ENCODE data around the gene ZNF576.
"Not testable (repeated sequence)": the region's sequence is repeated elsewhere in the genome, so short reads cannot be mapped to it uniquely, and the experiment has no call there.

ZNF576 gene

DNA sequence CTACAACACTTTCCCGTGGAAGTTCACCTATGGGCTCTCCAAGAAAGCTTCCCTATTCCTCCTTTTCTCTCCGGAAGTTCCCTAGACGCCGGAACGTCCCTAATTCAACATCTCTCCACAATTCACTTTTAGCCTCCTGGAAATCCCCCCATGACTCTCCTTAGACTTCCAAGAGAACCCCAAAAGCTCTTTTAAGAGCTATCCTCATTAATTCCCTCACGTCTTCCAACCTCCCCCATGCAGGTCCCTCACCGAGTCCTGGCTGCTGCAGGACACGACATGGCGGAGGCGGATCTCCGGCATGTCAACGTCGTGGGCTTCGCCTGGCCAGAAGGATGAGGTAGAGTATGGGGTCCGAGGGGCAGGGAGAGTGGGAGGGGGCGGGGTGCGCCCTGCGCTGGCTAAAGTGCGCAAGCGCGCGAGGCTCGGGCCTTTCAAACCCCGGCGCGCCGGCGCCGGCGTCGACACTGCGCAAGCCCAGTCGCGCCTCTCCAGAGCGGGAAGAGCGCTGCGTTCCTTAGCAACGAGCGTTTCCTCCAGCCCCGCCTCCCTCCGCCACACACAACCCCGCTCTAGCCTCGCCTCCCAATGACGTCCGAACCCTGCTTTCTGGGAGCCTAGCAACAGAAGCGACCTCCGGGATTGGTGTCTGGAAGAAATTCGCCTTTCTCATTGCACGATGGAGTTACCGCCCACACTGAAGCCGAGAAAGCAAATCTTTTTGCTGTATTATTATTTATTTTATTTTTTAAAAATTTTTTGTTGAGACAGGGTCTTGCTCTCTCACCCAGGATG lies 21.0 kb upstream of the ZNF576 start, which contains the start of the genes PINLYP and XRCC1:
TSS of gene PINLYP (plus strand) at position 646 of the 795 bp plus-strand sequence. CDS start 1,391 bp downstream, outside the sequence.
TSS of gene XRCC1 (minus strand) at position 372 of the 795 bp plus-strand sequence. CDS start at position 303, 69 bp downstream.
- peak; percentile 98 for DNase-seq

DNA sequence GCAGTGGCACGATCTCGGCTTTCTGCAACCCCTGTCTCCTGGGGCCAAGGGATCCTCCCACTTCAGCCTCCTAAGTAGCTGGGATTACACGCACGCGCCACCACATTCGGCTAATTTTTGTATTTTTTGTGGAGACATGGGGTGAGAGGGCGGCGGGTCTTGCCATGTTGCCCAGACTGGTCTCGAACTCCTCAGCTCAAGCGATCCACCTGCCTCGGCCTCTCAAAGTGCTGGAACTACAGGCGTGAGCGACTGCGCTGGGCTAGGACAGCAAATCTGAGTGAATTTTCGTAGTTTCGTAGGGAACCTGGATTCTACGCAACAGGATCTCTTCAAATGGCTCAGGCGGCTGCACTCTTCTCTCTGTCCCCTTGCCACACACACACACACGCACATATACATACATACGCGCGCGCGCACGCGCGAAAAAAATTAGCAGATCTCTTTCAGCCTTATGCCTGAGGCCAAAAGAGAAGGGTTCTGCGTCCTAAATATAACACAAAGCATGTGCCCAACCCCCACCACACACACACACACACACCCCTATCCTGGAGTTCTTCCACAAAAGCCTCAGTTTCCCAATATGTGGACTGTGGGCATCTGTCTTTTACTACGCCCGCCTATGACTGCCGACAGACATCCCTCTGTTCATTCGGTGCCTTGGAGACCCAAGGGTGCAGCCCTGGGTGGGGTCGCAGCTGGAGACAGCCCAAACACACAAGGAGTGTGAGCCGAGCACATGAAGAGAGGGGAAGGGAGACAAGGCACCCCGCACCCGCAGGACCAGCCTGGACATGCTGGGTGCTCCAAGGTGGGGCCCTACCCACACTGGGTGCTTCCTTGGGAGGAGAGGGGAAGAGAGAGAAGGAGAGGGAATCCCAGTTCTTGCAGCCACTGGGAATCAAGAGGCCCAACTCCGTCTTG lies 20.2 kb upstream of the ZNF576 start:
- no peak for DNase-seq

DNA sequence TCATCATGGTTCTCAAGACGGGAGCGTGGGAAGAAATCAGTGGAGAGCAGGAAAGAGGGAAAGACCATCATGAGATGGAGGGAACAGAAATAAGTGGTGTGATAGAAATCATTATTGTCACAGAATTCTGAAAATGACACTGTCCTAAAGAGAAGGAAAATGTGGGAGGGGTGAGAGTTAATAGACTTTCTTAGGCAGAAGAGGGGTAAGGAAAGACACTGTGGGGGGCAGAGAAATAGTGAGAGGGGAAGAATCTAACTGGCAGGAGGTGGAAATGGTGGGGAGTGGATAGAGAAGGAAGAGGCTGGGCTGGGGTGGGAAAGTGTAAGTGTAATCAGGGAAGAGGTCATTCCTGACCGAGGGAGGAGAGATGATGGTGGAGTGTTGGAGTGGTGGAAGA lies 17.6 kb upstream of the ZNF576 start:
- no peak for DNase-seq

DNA sequence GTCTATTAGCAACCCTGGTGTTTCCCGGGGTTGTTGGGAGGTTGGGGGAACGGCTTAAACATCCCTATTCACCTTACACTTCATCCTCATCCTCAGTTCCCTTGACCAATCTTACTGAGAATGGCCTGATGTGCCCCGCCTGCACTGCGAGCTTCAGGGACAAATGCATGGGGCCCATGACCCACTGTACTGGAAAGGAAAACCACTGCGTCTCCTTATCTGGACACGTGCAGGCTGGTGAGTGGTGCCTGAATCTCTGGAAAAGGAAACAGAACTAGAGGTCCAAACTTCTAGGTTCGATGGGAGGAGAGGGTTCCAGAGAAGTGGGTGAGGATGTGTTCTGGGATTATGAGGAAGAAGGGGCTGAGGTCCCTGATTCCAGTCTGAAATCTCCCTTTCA lies 14.9 kb upstream of the ZNF576 start:
- no peak for DNase-seq

DNA sequence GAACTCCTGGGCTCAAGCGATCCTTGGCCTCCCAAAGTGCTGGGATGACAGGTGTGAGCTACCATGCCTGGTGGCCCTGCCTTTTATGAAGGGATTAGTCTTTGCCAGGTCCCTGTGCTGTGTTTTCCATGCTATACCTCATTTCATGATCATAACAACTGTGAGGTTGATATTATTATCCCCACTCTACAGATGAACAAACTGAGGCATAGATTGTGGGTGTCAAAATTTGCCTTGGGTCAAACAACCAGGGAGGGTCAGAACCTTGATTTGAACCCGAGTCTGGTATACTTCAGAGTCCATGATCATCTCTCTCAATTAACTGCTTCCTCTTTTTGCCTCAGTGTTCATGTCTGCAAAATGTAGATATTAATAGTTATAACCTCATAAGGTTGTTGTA lies 13.9 kb upstream of the ZNF576 start:
- DNase-seq = no peak

DNA sequence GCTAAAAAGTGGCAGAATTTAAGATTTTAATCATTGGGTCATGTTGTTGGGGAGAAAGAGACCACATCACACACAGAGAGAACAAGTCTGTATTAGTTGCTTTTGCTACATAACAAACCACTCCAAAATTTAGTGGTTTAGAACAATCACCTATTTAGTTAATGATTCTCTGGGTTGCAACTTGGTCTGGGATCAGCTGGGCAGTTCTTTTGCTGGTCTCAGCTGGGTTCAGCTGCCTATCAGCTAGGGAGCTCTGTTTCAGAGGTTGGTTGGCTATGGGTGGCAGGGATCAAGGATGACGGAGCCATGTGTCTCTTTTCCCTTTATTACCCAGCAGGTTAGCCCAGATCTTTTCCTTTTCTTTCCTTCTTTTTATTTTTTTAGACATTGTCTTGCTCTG lies 11.9 kb upstream of the ZNF576 start:
- DNase-seq = no peak

DNA sequence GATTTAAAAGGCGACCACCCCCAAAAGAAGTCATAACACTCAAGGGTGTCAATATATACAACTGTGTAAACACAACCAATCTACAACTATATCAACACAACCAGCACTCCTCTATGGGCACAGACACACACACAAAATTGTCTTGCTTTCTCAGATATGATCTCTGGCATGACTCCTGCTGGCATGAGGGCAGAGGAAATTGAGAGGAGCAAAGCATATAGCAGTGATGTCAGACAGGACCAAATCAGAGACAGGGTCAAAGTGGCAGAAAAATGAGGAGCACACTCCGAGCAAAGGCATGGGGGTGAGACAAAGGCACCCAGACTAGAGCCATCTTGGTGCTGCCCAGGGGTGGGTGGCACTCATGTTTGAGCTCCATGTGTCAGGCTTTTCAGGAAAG lies 10.0 kb upstream of the ZNF576 start:
- no peak for DNase-seq

DNA sequence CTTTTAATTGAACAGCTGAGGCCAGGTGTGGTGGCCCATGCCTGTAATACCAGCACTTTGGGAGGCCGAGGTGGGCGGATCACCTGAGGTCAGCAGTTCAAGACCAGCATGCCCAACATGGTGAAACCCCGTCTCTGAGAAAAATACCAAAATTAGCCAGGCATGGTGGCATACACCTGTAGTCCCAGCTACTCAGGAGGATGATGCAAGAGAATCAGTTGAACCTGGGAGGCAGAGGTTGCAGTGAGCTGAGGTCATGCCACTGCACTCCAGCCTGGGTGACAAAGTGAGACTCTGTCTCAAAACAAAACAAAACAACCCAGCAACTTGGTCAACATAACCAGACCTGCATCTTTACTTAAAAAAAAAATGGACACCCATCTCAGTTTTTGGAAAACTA lies 9.4 kb upstream of the ZNF576 start:
- not testable (repeated sequence) for DNase-seq

DNA sequence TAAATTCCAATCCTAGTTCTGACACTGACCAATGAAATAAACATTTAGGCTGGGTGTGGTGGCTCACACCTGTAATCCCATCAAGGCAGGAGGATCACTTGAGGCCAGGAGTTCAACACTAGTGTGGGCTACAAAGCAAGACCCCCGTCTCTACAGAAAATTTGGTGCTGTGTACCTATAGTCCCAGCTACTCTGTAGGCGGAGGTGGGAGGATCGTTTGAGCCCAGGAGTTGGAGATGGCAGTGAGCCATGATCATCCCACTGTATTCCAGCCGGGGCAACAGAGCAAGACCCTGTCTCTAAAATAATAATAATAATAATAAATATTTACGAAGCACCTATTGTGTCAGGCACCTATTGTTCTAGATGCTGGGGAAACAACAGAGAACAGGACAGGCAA lies 7.1 kb upstream of the ZNF576 start:
- DNase-seq = no peak

DNA sequence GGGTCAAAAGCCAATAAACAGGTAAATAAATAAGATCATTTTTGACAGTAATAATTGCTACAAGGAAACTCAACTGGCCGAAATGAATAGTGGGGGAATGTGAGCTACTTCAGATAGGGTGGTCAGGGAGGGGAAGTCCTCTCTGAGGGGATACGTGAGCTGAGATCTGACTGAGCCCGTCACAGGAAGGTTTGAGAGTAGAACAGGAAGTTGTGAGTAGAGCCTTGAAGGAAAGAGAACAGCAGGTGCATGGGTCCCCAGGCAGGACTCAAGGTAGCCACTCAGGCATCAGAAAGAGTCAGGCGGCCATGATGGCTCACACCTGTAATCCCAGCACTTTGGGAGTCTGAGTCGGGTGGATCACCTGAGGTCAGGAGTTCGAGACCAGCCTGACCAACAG lies 6.7 kb upstream of the ZNF576 start:
- no peak for DNase-seq

DNA sequence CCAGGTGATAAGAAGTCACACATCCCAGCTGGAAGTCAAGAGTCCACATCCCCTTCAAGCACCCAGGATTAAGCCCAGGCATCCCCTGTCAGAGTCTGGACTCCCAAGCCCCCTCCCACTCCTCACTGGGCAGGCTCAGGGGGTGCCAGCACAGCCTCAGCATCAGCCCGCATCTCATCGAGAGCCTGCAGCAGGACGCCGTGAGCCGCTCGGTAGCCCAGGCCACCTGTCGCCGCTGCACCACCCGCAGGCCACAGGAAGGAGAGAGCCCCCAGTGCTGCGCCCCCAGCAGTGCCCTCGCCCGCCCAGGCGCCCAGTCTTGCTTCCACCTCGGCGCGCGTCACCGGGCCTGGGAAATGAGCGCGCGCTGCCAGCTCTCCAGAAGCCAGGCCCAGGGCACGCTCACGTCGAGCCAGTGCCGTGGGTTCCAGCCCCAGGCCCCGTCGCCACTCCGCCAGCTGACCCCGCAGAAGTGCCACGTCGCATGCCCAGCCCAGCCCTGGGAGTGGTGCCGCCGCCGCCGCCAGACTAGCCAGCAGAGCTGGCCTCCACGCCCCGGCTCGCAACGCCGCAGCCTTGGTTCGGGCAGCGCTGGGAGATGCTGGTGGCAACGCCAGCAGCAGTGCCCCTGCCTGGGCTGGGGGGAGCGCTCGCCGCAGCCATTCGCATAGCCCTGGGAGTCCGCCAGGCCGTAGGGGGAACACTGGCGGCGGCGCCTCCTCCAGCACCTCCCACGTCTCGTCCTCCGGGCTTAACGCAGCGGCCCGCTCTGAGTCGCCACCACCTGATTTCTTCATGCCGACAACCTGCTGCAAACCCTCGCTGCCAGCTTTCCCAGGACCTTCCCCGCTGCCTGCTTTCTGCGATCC lies 4.3 kb upstream of the ZNF576 start:
- DNase-seq = no peak

DNA sequence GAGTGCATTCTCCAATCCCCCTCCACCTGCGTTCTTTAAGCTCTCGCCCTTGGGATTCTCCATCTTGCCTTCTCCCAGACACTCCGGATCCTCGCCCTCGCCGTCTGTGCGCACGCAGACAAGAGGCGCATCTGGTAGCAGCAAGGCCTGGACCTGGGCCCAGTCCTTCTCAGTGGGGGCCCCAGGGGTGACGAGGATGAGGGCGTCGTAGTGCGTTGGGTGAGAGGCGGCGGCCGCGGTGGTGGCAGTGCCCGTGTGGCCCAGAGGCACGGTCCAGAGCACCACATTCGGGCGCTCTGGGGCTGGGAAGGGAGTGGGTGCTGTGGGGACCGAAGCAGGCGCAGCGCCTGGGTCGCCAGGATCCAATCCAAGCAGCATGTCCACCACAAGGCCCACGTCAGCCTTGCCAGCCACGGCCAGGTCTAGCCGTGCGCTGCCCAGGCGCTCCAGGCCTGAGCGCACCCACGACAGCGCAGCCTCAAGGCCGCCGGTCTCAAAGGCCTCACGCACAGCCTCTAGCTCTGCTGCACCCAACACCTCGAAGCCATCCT lies 3.5 kb upstream of the ZNF576 start:
- no peak for DNase-seq

DNA sequence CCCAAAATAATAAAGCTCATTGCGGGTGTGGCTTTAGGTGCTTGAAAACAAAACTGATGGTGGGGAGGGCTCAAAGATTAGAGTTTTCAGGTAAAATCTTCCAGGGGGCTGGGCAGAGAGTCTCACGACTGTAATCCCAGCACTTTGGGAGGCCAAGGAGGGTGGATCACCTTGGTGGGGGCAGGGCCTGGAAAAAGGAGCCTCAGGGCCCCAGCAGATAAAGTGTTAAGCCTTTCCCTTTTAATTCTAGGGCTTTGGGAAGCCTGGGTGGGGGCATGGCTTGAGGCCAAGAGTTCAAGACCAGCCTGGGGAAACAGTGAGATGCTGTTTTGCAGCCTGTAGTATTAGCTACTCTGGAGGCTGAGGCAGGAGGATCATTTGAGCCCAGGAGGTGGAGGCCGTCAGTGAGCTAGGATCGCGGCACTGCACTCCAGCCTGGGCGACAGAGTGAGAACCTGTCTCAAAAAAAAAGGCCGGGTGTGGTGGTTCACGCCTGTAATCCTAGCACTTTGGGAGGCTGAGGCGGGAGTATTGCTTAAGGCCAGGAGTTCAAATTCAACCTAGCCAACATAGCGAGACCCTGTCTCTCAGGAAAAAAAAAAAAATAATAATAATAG lies 2.2 kb upstream of the ZNF576 start:
- DNase-seq = no peak

DNA sequence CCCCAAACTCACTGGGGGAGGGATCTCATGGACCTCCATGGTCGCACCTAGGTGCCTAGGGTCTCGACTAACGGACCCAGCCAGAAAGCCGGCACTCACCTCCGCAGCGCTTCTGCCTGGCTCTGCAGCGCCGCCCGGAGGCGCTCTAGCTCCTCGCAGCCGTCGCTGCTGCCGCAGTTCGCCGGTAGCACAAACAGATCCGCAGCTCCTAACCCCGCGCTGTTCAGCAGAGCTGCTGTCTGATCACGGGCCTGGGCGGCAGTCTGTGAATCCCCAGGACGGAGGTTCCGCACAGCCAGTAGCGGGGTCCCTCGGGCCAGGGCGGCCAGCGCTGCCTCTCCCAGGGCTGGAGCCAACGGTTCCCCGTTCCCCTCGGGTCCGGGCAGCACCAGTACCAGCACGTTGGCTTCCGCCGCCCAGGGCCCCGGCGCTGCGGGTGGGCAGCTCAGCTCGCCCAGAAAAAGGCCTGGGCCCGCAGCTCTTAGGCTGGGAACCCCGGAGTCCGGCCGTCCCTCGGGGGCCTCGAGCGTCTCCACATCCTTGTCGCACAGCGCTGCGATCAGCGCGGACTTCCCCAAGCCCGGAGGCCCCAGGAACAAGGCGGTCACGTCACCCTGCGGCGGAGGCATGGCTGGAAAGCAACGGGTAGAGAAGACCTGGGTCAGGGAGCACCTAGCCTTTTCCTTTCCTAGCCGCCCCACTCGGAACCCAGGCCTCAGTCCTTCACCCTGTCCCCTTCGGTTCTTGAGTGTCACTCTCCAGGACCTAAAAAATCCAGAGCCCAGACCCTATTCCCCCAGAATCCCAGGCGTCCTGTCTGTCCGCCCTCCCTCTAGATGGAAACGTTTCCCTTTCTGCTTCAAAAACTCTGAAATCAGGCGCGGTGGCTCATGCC lies 1.4 kb upstream of the ZNF576 start:
- peak; percentile 44 for DNase-seq

DNA sequence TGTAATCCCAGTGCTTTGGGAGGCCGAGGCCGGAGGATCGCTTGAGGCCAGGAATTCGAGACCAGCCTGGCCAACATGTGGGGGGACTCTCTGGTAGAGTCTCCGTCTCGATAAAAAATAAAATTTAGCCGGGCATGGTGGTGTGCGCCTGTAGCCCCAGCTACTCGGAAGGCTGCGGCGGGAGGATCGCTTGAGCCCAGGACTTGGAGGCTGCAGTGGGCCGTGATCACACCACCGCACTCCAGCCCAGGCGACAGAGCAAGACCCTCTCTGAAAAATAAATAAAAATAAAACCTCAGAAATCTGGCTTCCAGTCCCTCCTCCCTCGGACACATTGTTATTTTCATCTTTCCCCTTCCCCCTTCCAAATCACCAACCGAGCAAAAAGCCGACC lies 793 bp upstream of the ZNF576 start:
- DNase-seq = no peak

DNA sequence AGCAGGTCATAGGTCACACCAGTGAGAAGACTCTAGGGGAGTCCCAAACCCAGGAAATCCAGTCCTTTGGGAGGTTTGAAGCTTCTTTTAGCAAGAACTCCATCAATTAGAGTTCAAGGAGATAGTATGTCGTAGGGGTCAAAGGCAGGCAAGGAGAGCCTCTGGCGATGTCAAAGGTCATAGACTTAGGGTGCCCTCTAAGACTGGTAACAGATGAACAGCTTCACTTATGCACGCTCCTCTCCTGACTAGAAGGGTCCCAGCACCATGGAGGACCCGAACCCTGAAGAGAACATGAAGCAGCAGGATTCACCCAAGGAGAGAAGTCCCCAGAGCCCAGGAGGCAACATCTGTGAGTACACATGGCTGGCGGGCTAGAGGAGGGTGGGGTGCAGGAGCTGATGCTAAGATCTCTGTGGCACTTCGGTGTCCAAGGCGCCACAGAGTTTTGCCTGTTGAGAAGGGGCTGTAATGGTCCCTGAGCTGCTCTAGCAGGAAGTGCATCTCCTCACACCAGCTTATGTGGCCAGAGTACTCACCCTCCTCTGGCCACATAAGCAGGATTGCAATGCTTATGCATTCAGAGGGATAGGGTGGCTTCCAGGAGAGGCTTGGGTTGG lies 557 bp downstream of the ZNF576 start:
- DNase-seq = no peak

DNA sequence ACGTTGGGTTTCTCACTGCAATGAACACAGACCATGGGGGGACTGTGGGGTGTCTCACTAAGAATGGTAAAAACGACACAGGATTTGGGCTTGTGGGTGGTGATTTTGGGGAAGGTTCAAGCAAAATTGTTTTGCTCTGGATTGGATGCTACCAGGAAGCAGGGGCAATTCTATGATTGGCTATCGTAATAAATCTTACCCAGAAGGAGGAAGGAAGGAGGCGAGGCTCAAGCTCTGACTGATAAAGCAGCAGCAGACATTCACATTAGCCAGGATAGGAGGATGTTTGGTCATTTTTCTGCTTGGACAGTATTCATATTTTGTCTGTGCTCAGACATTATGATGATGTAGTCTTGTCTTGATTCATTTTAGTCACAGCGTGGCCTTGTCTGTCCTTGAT lies 1.5 kb downstream of the ZNF576 start:
- DNase-seq = no peak

DNA sequence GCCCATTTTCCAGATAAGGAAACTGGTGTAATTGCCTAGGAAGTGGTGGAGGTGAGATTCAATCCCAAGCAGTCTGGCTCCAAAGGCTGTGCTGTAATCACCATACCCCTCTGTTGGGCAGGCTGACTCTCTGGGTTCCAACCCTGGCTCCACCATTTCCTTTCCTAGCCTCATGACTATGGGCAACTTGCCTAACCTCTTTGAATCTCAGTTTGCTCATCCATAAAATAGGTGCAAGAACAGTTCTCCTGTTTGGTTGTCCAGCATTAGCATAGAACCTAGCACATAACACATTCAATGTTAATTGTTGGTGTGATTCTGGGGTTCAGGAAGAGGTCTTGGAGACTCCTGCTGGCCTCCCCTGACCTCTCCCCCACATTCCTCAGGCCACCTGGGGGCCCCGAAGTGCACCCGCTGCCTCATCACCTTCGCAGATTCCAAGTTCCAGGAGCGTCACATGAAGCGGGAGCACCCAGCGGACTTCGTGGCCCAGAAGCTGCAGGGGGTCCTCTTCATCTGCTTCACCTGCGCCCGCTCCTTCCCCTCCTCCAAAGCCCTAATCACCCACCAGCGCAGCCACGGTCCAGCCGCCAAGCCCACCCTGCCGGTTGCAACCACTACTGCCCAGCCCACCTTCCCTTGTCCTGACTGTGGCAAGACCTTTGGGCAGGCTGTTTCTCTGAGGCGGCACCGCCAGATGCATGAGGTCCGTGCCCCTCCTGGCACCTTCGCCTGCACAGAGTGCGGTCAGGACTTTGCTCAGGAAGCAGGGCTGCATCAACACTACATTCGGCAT lies 2.2 kb downstream of the ZNF576 start:
- no peak for DNase-seq

DNA sequence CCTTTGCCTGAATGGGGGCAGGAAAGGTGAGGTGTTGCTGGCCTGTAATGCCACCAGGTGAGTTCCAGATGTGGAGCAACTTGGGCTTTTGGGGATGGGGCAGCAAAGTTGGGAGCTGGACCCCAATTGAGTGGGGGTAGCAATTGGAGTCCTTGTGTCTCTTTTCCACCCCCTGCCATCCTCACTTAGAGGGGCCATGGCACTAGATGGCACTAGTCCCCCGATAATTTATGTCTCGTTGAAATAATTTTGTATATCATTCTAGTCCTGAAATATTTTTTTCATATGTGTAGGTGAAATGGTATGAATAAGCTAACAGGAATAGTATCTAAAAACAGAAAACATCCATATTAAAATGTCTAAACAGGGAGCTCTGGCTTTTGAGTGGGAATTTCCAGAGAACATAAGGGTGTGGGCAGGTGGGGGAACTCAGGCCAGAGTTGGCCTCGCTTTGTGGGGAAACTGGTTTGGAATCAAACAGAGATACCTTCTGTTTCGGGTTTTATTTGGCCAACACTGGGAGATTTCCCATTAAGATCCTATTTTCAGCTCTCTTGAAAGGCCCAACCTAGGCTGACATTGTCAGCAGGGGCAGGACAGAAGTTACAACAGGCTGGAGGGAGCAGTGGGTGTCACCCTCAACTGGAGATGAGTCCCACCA lies 3.4 kb downstream of the ZNF576 start:
- DNase-seq = no peak
